Bronchial epithelial cell (primary cell): ENCODE results near the gene MAMDC2. TPM values are rescaled to one million over a fixed set of nuclear protein-coding genes. Genes with fewer than 3 reads are reported as not detected.

Experiments used
- DNase-seq: peaks from one replicate; pipeline ENCODE4 v3.0.0-alpha.2; 2010; ENCODE audit warnings: low read depth
- FAIRE-seq: peaks from 2 replicates; lab custom pipeline; 2011; peaks lifted over from hg19 to GRCh38; lab: Jason Lieb, UNC
- H3K27me3 ChIP-seq: 2 replicates; pipeline ENCODE4 v1.5.1; 2011; ENCODE audit warnings: low read length; ENCODE audit not compliant: control insufficient read depth, insufficient read depth
- H3K36me3 ChIP-seq: 2 replicates; pipeline ENCODE4 v1.5.1; 2011; ENCODE audit warnings: low read length; ENCODE audit not compliant: control insufficient read depth, insufficient read depth
- H3K4me3 ChIP-seq: 2 replicates; pipeline ENCODE4 v1.5.1; 2011; ENCODE audit warnings: mild to moderate bottlenecking, low read depth, low read length, control low read depth
- CTCF ChIP-seq: IDR thresholded peaks from 2 replicates; pipeline ENCODE4 v1.5.1; 2011; ENCODE audit warnings: mild to moderate bottlenecking, moderate library complexity, low read length, control low read depth, inconsistent platforms; ENCODE audit not compliant: insufficient read depth, severe bottlenecking
- total RNA-seq: library from RNA; depleted of rRNA; stranded (reverse); fragments of >200 nt; gene quantifications from 2 replicates; pipeline ENCODE4 v1.2.1, GENCODE V29; 2014

MAMDC2 gene
- total RNA-seq, 1 donor from 2014 or later = 0.53 TPM

GRCh38 chr9:70222354-70222753, 178.7 kb downstream of the MAMDC2 start:
- DNase-seq = no peak
- TF ChIP-seq CTCF = no peak

GRCh38 chr9:70228118-70228517, 184.5 kb downstream of the MAMDC2 start:
- no peak for FAIRE-seq
- no peak for TF ChIP-seq CTCF
- Histone ChIP-seq H3K27me3 (no peaks in the 10 kb centered on the region), H3K36me3 (no peaks in the 10 kb centered on the region), H3K4me3 (no peak overlapping the region)
- no peak for DNase-seq

More at GRCh38 chr9:70222354-70222753, 178.7 kb downstream of the MAMDC2 start:
- Histone ChIP-seq H3K4me3 (no peak overlapping the region), H3K27me3 (no peaks in the 10 kb centered on the region), H3K36me3 (no peaks in the 10 kb centered on the region)
- FAIRE-seq = no peak

- Histone ChIP-seq H3K27me3 (no peaks in the 10 kb centered on the region), H3K4me3 (no peak overlapping the region), H3K36me3 (no peaks in the 10 kb centered on the region)
- DNase-seq (no peak), FAIRE-seq (no peak)
- no peak for TF ChIP-seq CTCF
These were observed 185.0 kb downstream of the MAMDC2 start for GRCh38 chr9:70228611-70229010.

GRCh38 chr9:70229026-70229425, 185.4 kb downstream of the MAMDC2 start:
- no peak for TF ChIP-seq CTCF
- H3K27me3 ChIP-seq = no peaks in the 10 kb centered on the region
- H3K36me3 ChIP-seq = no peaks in the 10 kb centered on the region
- no peak for FAIRE-seq
- no peak overlapping the region for H3K4me3 ChIP-seq
- DNase-seq = no peak

- peak; percentile 50 for DNase-seq
- no peak for FAIRE-seq
These were observed 185.9 kb downstream of the MAMDC2 start for GRCh38 chr9:70229579-70229978.

More at GRCh38 chr9:70229579-70229978, 185.9 kb downstream of the MAMDC2 start:
- Histone ChIP-seq H3K4me3 (no peak overlapping the region), H3K36me3 (no peaks in the 10 kb centered on the region), H3K27me3 (no peaks in the 10 kb centered on the region)
- peak; percentile 37 for TF ChIP-seq CTCF
